ENCODE results near the gene RIMOC1. TPM values are rescaled to one million over a fixed set of nuclear protein-coding genes. Genes with fewer than 3 reads are reported as not detected.
"Not testable (repeated sequence)": the region's sequence is repeated elsewhere in the genome, so short reads cannot be mapped to it uniquely, and the experiment has no call there.

RIMOC1 gene
- total RNA-seq, 2 donors from 2014 or later, result 13.5 to 13.8 TPM

DNA sequence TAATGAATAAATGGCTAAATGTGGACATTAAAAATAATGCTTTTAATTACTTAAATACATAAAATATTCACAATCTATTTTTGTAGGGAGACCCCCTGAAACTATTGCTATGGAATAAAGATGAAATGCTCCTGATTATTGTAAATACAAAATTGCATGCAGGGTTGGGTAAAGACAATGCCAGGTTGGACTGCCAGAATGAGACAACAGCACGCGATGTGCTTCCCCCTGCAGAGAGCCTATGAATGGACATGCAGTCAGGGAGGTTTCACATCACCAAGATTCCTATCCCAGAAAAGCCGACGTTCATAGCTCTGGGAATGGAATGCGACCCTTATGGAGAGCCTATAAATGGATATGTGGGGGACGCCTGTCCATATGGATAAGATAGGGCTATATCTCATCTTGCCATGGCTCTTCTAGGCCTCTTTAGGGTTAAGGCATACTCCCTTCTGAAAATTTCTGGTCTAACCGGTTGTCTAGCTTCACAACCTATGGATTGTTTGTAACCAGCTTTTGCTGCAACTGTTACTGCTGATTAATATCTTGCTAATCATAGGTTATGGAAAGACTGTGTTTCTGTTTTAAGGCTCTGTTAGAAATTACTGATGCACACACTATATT lies 41.3 kb downstream of the RIMOC1 start:
- not testable (repeated sequence) for DNase-seq; H3K27ac Mint-ChIP-seq; H3K36me3 Mint-ChIP-seq (ENCODE audit: low read depth); H3K27me3 Mint-ChIP-seq; H3K9me3 ChIP-seq (ENCODE audit: control insufficient read depth, low read length, poor library complexity, severe bottlenecking); H3K4me3 Mint-ChIP-seq; ATAC-seq; H3K4me1 Mint-ChIP-seq

DNA sequence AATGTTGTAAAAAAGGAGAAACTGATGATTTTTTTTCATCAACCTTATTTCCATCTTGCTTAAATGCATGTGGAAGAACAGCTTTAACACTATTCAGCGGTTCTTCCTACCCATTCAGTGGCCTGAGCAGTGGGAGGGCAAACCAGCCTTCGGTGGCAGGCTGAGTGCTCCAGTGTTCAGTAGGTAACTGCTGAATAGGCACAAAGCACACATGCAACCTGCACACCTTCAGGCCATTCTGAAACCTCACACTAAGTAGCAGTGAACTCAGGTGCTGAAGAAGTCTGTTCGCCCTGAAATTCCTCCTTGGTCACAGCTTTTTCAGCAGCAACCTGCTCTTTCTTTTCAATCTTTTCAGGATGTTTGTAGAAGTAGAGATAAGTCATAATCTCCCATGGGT lies 47.1 kb downstream of the RIMOC1 start:
- no peak for DNase-seq
- Mint-ChIP-seq H3K4me3 (no peak overlapping the region), H3K27me3 (no peaks in the 10 kb centered on the region), H3K36me3 (ENCODE audit: low read depth) (peaks cover 2% of the 10 kb centered on the region), H3K27ac (no peak overlapping the region), H3K4me1 (no peaks in the 10 kb centered on the region)
- ATAC-seq, result no peak
- no peaks in the 10 kb centered on the region for H3K9me3 ChIP-seq (ENCODE audit: control insufficient read depth, low read length, poor library complexity, severe bottlenecking)

Other genes starting within 250 kb of the RIMOC1 start
- 10 to 100 TPM; 24.4 to 26.5 TPM for gene OXCT1, start 33.9 kb upstream of the RIMOC1 start, total RNA-seq
- gene FBXO4, start 20.9 kb downstream of the RIMOC1 start, total RNA-seq, result 10 to 100 TPM; 10.5 to 10.8 TPM